ENCODE measurements around the gene ARHGAP10.

- TF ChIP-seq POLR2A (IDR thresholded peaks at IDR 0.05; ENCODE audit: low read depth, low read length) (no peak), POLR2AphosphoS5 (IDR thresholded peaks at IDR 0.05; ENCODE audit: low read depth, low read length) (no peak), TAF1 (IDR thresholded peaks at IDR 0.05; ENCODE audit: low read depth, low read length) (no peak), SPI1 (IDR thresholded peaks at IDR 0.05; ENCODE audit: low read depth, low read length) (no peak), PAX5 (IDR thresholded peaks at IDR 0.05; ENCODE audit: insufficient read depth, low read length, severe bottlenecking) (no peak)
Measured at GRCh38 chr4:147811878-147812277, 80.0 kb downstream of the ARHGAP10 start.
